GM12878 (cell line): ENCODE measurements around the gene GRM1. TPM values are rescaled to one million over a fixed set of nuclear protein-coding genes. Genes with fewer than 3 reads are reported as not detected.

Source experiments
- ATAC-seq: fragments of 200-7000 bp; cut with Tn5 transposase; 3 replicates; pipeline ENCODE4 v1.9.1; 2020; ENCODE audit warnings: mild to moderate bottlenecking, moderate library complexity
- BruUV-seq: library from RNA; stranded (reverse); fragments of 400-500 nt; replicated peaks from 2 replicates; lab custom pipeline; 2021; lab: Mats Ljungman, UMichigan
- CTCF ChIA-PET: fragments of 300-600 bp; sonication (Branson Sonifier 250); formaldehyde crosslinking; extraction: SDS; loops from one replicate; lab custom pipeline; 2021; ENCODE audit warnings: inconsistent platforms; lab: Yijun Ruan, JAX
- POLR2A ChIA-PET: fragments of 350-600 bp; formaldehyde crosslinking; extraction: SDS; loops from one replicate; lab custom pipeline; 2021; ENCODE audit warnings: inconsistent platforms; lab: Charles Lee
- RAD21 ChIA-PET: fragments of 300-600 bp; sonication (Branson Sonifier 250); formaldehyde crosslinking; loops from one replicate; lab custom pipeline; 2023; ENCODE audit warnings: antibody characterized with exemption; ENCODE audit not compliant: unreplicated experiment; lab: Charles Lee
- SMC1A ChIA-PET: fragments of 300-600 bp; sonication (Branson Sonifier 250); formaldehyde crosslinking; loops from one replicate; lab custom pipeline; 2023; ENCODE audit not compliant: unreplicated experiment, uncharacterized antibody; lab: Charles Lee
- DNase-seq: peaks from one replicate; pipeline ENCODE4 v3.0.0-alpha.2; 2011; ENCODE audit warnings: low read depth, low spot score
- FAIRE-seq: peaks from 3 replicates; lab custom pipeline; 2011; peaks lifted over from hg19 to GRCh38; lab: Jason Lieb, UNC
- H2AFZ ChIP-seq: 2 replicates; pipeline ENCODE4 v1.6.0; 2011; ENCODE audit warnings: low read depth, low read length, control low read depth; ENCODE audit not compliant: control insufficient read depth
- H3K27ac ChIP-seq: 2 replicates; pipeline ENCODE4 v1.5.1; 2011; ENCODE audit warnings: control low read depth; ENCODE audit not compliant: control insufficient read depth, insufficient read depth
- H3K27me3 ChIP-seq, 2 experiments: replicated peaks in 1 of 2; 2 replicates each; pipeline versions ENCODE4 v1.6.0 to v1.6.1; 2011; ENCODE audit warnings: low read length in 1 of 2; ENCODE audit not compliant: control insufficient read depth in 2 of 2, insufficient read depth in 2 of 2
- H3K36me3 ChIP-seq, 2 experiments: 2 replicates each; pipeline ENCODE4 v1.5.1; 2011; ENCODE audit warnings: low read length in 1 of 2; ENCODE audit not compliant: control insufficient read depth in 2 of 2, insufficient read depth in 2 of 2
- H3K4me1 ChIP-seq: 2 replicates; pipeline ENCODE4 v1.6.1; 2011; ENCODE audit warnings: mild to moderate bottlenecking, low read length, moderate library complexity, mixed read lengths; ENCODE audit not compliant: control insufficient read depth, insufficient read depth
- H3K4me2 ChIP-seq: 2 replicates; pipeline ENCODE4 v1.6.0; 2011; ENCODE audit warnings: control low read depth; ENCODE audit not compliant: control insufficient read depth, insufficient read depth
- H3K4me3 ChIP-seq: fragments of 200-600 bp; sonication (generic); 2 replicates; pipeline ENCODE4 v1.5.1; 2016
- H3K79me2 ChIP-seq: 2 replicates; pipeline ENCODE4 v1.6.0; 2011; ENCODE audit warnings: low read length; ENCODE audit not compliant: control insufficient read depth, insufficient read depth
- H3K9ac ChIP-seq: 2 replicates; pipeline ENCODE4 v1.8.0; 2011; ENCODE audit warnings: low read length, control low read depth, mixed read lengths; ENCODE audit not compliant: control insufficient read depth, insufficient read depth
- H3K9me3 ChIP-seq: replicated peaks from 3 replicates; pipeline ENCODE4 v1.5.1; 2011; ENCODE audit warnings: mild to moderate bottlenecking, low read length; ENCODE audit not compliant: control insufficient read depth, insufficient read depth
- H4K20me1 ChIP-seq: 2 replicates; pipeline ENCODE4 v1.6.0; 2011; ENCODE audit not compliant: control insufficient read depth, insufficient read depth
- CEBPB ChIP-seq, 2 experiments: fragments of 150-350 bp in 1 of 2; IDR thresholded peaks; 2 replicates each; pipeline ENCODE4 v1.6.1; 2012 to 2014; ENCODE audit warnings: low read depth in 2 of 2, low read length in 2 of 2, borderline replicate concordance in 1 of 2, inconsistent platforms in 1 of 2
- EZH2 ChIP-seq: IDR thresholded peaks from 2 replicates; pipeline ENCODE4 v1.6.1; 2012; ENCODE audit warnings: low read depth, mild to moderate bottlenecking, control low read depth, inconsistent platforms, low read length, borderline replicate concordance; ENCODE audit not compliant: control insufficient read depth
- JUNB ChIP-seq: IDR thresholded peaks from 2 replicates; pipeline ENCODE4 v1.6.1; 2016; ENCODE audit warnings: antibody characterized with exemption, mild to moderate bottlenecking
- MEF2A ChIP-seq: IDR thresholded peaks from 2 replicates; pipeline ENCODE4 v1.6.1; 2011; ENCODE audit warnings: low read depth, mild to moderate bottlenecking, low read length, moderate library complexity; ENCODE audit not compliant: insufficient read depth
- NRF1 ChIP-seq: conservative IDR thresholded peaks from 2 replicates; pipeline ENCODE4 v1.6.1; 2011; ENCODE audit warnings: mild to moderate bottlenecking, low read depth, low read length, improper control_type of control experiment
- RBBP5 ChIP-seq: fragments of 200-600 bp; sonication (generic); conservative IDR thresholded peaks from 2 replicates; pipeline ENCODE4 v1.6.1; 2016
- SRF ChIP-seq, 2 experiments: IDR thresholded peaks; 2 replicates each; pipeline ENCODE4 v1.6.1; 2011; ENCODE audit warnings: low read depth in 2 of 2, low read length in 2 of 2, mild to moderate bottlenecking in 1 of 2, moderate library complexity in 1 of 2
- ZNF384 ChIP-seq: IDR thresholded peaks from 2 replicates; pipeline ENCODE4 v1.6.1; 2012; ENCODE audit warnings: low read depth, mild to moderate bottlenecking, low read length, improper control_type of control experiment, borderline replicate concordance
- WGBS: methylation state at CpG from one replicate; pipeline ENCODE4 v1.1.6; 2016; ENCODE audit warnings: low lambda C conversion rate; ENCODE audit not compliant: insufficient replicate concordance, insufficient coverage; ENCODE audit errors: missing lambda C conversion rate; 5-methylcytosine and 5-hydroxymethylcytosine counted together
- in situ Hi-C: fragments of 300-500 bp; cut with MboI; formaldehyde crosslinking; loops from 9 replicates; pipeline ENCODE4 v1.14.3; 2018; ENCODE audit warnings: mixed read lengths
- intact Hi-C: fragments of 100-400 bp; cut with micrococcal nuclease; formaldehyde crosslinking; loops from one replicate; pipeline ENCODE4 v1.14.2; 2022; ENCODE audit not compliant: unreplicated experiment
- polyA plus RNA-seq, 11 experiments: library from polyadenylated mRNA; depleted of rRNA in 4 of 11; unstranded in 6 of 11; stranded (reverse) in 5 of 11; fragments of >200 nt; fragmentation: Nextera tagmentation in 4 of 11; fragmentation: Illumina TruSeq in 1 of 11; extraction: Ambion mirVana in 4 of 11; extraction: Trizol in 1 of 11; gene quantifications; 1 replicate in 1 of 11; 2 replicates in 10 of 11; pipeline versions ENCODE4 v1.2.1 to v1.2.3, GENCODE V29; 2011 to 2016; ENCODE audit warnings: inconsistent platforms in 2 of 11, missing spikeins in 2 of 11, low read depth in 1 of 11
- total RNA-seq, 4 experiments: library from RNA; depleted of rRNA in 3 of 4; stranded (reverse); fragments of >200 nt in 3 of 4; fragmentation: Illumina TruSeq in 1 of 4; extraction: Trizol in 1 of 4; gene quantifications; 2 replicates each; pipeline versions ENCODE4 v1.2.1 to v1.2.3, GENCODE V29; 2013 to 2021
- TF ChIP-seq, protein P1 (sequence below): IDR thresholded peaks from 2 replicates; pipeline ENCODE4 v1.6.1; 2011; ENCODE audit warnings: borderline replicate concordance, low read depth, mild to moderate bottlenecking, moderate library complexity, mixed read lengths, low read length; ENCODE audit not compliant: insufficient read depth; ENCODE audit errors: extremely low read length
- TF ChIP-seq, protein P2 (sequence below): fragments of 450-650 bp; formaldehyde crosslinking; IDR thresholded peaks from 2 replicates; pipeline ENCODE4 v1.5.0; 2022; ENCODE audit warnings: mild to moderate bottlenecking, missing genetic modification characterization
- TF ChIP-seq, protein P3 (sequence below): fragments of 450-650 bp; IDR thresholded peaks from 2 replicates; pipeline ENCODE4 v1.6.1; 2017; ENCODE audit warnings: antibody characterized with exemption, mild to moderate bottlenecking, moderate library complexity
- TF ChIP-seq, protein P4 (sequence below): fragments of 450-650 bp; IDR thresholded peaks from 2 replicates; pipeline ENCODE4 v1.6.1; 2017; ENCODE audit warnings: mild to moderate bottlenecking, moderate library complexity

The GRM1 gene
- total and polyA plus RNA-seq, 10 of the 15 experiments (the other 5 are each of a cell fraction or from before 2014, with no cell fraction given) = 0.04 TPM; not detected in 9

DNA sequence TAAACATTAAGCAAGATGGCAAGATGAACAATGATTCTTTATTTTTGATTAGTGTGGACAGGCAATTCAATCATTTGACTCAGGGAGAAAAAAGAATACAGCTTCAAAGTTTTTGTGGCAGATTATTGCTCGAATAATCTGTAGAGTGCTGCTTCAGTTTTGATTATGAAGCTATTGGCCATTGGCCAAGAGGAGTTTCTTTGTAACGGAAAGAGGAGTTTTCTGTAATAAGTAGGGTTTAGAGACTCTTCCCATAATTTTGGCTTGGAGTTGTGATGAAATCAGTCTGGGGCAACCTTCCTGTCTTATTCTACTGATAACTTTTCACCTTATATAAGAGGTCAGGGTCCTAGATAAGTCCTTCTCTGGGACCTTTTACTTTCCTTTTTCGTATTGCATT lies 258.1 kb downstream of the GRM1 start:
- WGBS = 30% methylated on average over 3 of the region's 3 CpGs
- Histone ChIP-seq H2AFZ (no peak overlapping the region), H4K20me1 (no peaks in the 10 kb centered on the region), H3K4me1 (no peaks in the 10 kb centered on the region), H3K4me2 (no peak overlapping the region), H3K27ac (no peak overlapping the region), H3K9ac (no peak overlapping the region), H3K36me3 (no peaks in the 10 kb centered on the region), H3K9me3 (no peaks in the 10 kb centered on the region), H3K4me3 (no peak overlapping the region), H3K27me3 (no peaks in the 10 kb centered on the region), H3K79me2 (no peaks in the 10 kb centered on the region)
- BruUV-seq = no TSS peak
- ATAC-seq (no peak), DNase-seq (no peak), FAIRE-seq (no peak)
- in situ Hi-C loops = no loop called here
- SMC1A ChIA-PET = no interaction called here
- intact Hi-C loops = no loop called here
- CTCF ChIA-PET = interaction anchor here (0.9 kb wide), 1 partner anchor 17 kb away, joined by 3 read pairs; no protein-coding TSS in a partner anchor
- RAD21 ChIA-PET = interaction anchor here (1.0 kb wide), 1 partner anchor 12 kb away, joined by 4 read pairs; no protein-coding TSS in a partner anchor
- POLR2A ChIA-PET = no interaction called here
- TF ChIP-seq, protein P1, sequence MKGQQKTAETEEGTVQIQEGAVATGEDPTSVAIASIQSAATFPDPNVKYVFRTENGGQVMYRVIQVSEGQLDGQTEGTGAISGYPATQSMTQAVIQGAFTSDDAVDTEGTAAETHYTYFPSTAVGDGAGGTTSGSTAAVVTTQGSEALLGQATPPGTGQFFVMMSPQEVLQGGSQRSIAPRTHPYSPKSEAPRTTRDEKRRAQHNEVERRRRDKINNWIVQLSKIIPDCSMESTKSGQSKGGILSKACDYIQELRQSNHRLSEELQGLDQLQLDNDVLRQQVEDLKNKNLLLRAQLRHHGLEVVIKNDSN = no peak
- TF ChIP-seq MEF2A (no peak), RBBP5 (no peak), NRF1 (no peak), JUNB (no peak), ZNF384 (no peak), EZH2 (no peak), CEBPB (IDR thresholded peaks at IDR 0.05; ENCODE audit: borderline replicate concordance in 1 of 2, low read depth in 2 of 2, low read length in 2 of 2) (no peak), SRF (IDR thresholded peaks at IDR 0.05; ENCODE audit: low read depth in 2 of 2, low read length in 2 of 2) (no peak)
- TF ChIP-seq, protein P2, sequence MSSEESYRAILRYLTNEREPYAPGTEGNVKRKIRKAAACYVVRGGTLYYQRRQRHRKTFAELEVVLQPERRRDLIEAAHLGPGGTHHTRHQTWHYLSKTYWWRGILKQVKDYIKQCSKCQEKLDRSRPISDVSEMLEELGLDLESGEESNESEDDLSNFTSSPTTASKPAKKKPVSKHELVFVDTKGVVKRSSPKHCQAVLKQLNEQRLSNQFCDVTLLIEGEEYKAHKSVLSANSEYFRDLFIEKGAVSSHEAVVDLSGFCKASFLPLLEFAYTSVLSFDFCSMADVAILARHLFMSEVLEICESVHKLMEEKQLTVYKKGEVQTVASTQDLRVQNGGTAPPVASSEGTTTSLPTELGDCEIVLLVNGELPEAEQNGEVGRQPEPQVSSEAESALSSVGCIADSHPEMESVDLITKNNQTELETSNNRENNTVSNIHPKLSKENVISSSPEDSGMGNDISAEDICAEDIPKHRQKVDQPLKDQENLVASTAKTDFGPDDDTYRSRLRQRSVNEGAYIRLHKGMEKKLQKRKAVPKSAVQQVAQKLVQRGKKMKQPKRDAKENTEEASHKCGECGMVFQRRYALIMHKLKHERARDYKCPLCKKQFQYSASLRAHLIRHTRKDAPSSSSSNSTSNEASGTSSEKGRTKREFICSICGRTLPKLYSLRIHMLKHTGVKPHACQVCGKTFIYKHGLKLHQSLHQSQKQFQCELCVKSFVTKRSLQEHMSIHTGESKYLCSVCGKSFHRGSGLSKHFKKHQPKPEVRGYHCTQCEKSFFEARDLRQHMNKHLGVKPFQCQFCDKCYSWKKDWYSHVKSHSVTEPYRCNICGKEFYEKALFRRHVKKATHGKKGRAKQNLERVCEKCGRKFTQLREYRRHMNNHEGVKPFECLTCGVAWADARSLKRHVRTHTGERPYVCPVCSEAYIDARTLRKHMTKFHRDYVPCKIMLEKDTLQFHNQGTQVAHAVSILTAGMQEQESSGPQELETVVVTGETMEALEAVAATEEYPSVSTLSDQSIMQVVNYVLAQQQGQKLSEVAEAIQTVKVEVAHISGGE = no peak
- TF ChIP-seq, protein P3, sequence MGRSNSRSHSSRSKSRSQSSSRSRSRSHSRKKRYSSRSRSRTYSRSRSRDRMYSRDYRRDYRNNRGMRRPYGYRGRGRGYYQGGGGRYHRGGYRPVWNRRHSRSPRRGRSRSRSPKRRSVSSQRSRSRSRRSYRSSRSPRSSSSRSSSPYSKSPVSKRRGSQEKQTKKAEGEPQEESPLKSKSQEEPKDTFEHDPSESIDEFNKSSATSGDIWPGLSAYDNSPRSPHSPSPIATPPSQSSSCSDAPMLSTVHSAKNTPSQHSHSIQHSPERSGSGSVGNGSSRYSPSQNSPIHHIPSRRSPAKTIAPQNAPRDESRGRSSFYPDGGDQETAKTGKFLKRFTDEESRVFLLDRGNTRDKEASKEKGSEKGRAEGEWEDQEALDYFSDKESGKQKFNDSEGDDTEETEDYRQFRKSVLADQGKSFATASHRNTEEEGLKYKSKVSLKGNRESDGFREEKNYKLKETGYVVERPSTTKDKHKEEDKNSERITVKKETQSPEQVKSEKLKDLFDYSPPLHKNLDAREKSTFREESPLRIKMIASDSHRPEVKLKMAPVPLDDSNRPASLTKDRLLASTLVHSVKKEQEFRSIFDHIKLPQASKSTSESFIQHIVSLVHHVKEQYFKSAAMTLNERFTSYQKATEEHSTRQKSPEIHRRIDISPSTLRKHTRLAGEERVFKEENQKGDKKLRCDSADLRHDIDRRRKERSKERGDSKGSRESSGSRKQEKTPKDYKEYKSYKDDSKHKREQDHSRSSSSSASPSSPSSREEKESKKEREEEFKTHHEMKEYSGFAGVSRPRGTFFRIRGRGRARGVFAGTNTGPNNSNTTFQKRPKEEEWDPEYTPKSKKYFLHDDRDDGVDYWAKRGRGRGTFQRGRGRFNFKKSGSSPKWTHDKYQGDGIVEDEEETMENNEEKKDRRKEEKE = no peak
- TF ChIP-seq, protein P4, sequence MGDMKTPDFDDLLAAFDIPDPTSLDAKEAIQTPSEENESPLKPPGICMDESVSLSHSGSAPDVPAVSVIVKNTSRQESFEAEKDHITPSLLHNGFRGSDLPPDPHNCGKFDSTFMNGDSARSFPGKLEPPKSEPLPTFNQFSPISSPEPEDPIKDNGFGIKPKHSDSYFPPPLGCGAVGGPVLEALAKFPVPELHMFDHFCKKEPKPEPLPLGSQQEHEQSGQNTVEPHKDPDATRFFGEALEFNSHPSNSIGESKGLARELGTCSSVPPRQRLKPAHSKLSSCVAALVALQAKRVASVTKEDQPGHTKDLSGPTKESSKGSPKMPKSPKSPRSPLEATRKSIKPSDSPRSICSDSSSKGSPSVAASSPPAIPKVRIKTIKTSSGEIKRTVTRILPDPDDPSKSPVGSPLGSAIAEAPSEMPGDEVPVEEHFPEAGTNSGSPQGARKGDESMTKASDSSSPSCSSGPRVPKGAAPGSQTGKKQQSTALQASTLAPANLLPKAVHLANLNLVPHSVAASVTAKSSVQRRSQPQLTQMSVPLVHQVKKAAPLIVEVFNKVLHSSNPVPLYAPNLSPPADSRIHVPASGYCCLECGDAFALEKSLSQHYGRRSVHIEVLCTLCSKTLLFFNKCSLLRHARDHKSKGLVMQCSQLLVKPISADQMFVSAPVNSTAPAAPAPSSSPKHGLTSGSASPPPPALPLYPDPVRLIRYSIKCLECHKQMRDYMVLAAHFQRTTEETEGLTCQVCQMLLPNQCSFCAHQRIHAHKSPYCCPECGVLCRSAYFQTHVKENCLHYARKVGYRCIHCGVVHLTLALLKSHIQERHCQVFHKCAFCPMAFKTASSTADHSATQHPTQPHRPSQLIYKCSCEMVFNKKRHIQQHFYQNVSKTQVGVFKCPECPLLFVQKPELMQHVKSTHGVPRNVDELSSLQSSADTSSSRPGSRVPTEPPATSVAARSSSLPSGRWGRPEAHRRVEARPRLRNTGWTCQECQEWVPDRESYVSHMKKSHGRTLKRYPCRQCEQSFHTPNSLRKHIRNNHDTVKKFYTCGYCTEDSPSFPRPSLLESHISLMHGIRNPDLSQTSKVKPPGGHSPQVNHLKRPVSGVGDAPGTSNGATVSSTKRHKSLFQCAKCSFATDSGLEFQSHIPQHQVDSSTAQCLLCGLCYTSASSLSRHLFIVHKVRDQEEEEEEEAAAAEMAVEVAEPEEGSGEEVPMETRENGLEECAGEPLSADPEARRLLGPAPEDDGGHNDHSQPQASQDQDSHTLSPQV = no peak
